Measurements from ENCODE around the gene HELZ2.

HELZ2 gene

GRCh38 chr20:63566395-63567135 is 7.5 kb downstream of the HELZ2 start:
- no peak for DNase-seq (ENCODE audit: low read depth in 3 of 3)

- no peak for DNase-seq (ENCODE audit: low read depth in 3 of 3)
Observed at GRCh38 chr20:63565699-63566335, 8.2 kb downstream of the HELZ2 start.

- DNase-seq (ENCODE audit: low read depth in 3 of 3), result no peak
Observed at GRCh38 chr20:63565021-63565698, 8.9 kb downstream of the HELZ2 start.

- no peak for DNase-seq (ENCODE audit: low read depth in 3 of 3)
Observed at GRCh38 chr20:63564036-63564810, 9.8 kb downstream of the HELZ2 start.

GRCh38 chr20:63563225-63563935 is 10.7 kb downstream of the HELZ2 start:
- DNase-seq (ENCODE audit: low read depth in 3 of 3), result no peak

- DNase-seq (ENCODE audit: low read depth in 3 of 3), result no peak
Observed at GRCh38 chr20:63562461-63563224, 11.4 kb downstream of the HELZ2 start.

GRCh38 chr20:63561624-63562396 is 12.2 kb downstream of the HELZ2 start:
- no peak for DNase-seq (ENCODE audit: low read depth in 3 of 3)

- no peak for DNase-seq (ENCODE audit: low read depth in 3 of 3)
Observed at GRCh38 chr20:63560856-63561609, 13.0 kb downstream of the HELZ2 start.

- no peak for DNase-seq (ENCODE audit: low read depth in 3 of 3)
Observed at GRCh38 chr20:63560333-63560805, 13.7 kb downstream of the HELZ2 start.

- DNase-seq (ENCODE audit: low read depth in 3 of 3), result peak in 1 of 3 donors; percentile 61
Observed at GRCh38 chr20:63559485-63560332, 14.3 kb downstream of the HELZ2 start.

GRCh38 chr20:63558804-63559484 is 15.1 kb downstream of the HELZ2 start:
- DNase-seq (ENCODE audit: low read depth in 3 of 3), result no peak

- DNase-seq (ENCODE audit: low read depth in 3 of 3), result no peak
Observed at GRCh38 chr20:63557481-63557891, 16.6 kb downstream of the HELZ2 start.

GRCh38 chr20:63556873-63557478 is 17.1 kb downstream of the HELZ2 start:
- DNase-seq (ENCODE audit: low read depth in 3 of 3), result no peak

- DNase-seq (ENCODE audit: low read depth in 3 of 3), result no peak
Observed at GRCh38 chr20:63555661-63556381, 18.2 kb downstream of the HELZ2 start.

- no peak for DNase-seq (ENCODE audit: low read depth in 3 of 3)
Observed at GRCh38 chr20:63554361-63555278, 19.4 kb downstream of the HELZ2 start.

Data from stimulated activated CD4-positive, alpha-beta T cell treated with anti-CD3 and anti-CD28 coated beads, TNF-alpha, amount 100 ng/mL, for 48 hours (primary cell).